Motor neuron (in vitro differentiated cells): ENCODE measurements around the gene PHKA2. TPM values are rescaled to one million over a fixed set of nuclear protein-coding genes. Genes with fewer than 3 reads are reported as not detected.

Source experiments
- ATAC-seq, 8 experiments: fragments of 200-7000 bp; cut with Tn5 transposase; replicated peaks in 6 of 8; 2 replicates each; pipeline ENCODE4 v1.8.0; 2021; ENCODE audit warnings: mild to moderate bottlenecking in 8 of 8, moderate library complexity in 8 of 8
- H3K27ac ChIP-seq, 2 donors: fragments of 250-450 bp; sonication (Bioruptor Pico); 2 replicates each; pipeline ENCODE4 v1.9.0; 2021; ENCODE audit warnings: antibody characterized with exemption in 2 of 2, mild to moderate bottlenecking in 2 of 2, moderate library complexity in 1 of 2
- H3K4me1 ChIP-seq, 2 donors: fragments of 250-450 bp; sonication (Bioruptor Pico); replicated peaks in 1 of 2; 2 replicates each; pipeline ENCODE4 v1.6.1; 2021; ENCODE audit warnings: antibody characterized with exemption in 2 of 2, mild to moderate bottlenecking in 2 of 2, moderate library complexity in 1 of 2
- H3K4me3 ChIP-seq, 5 donors: fragments of 250-450 bp; sonication (Bioruptor Pico); 2 replicates each; pipeline ENCODE4 v1.9.0; 2021; ENCODE audit warnings: antibody characterized with exemption in 5 of 5, mild to moderate bottlenecking in 5 of 5, moderate library complexity in 4 of 5
- WGBS, 10 experiments: fragments of 450-650 bp; shearing (Covaris generic); methylation state at CpG; one replicate each; pipeline ENCODE4 v1.0.0; 2022; 5-methylcytosine and 5-hydroxymethylcytosine counted together
- in situ Hi-C, 9 experiments: fragments of 400-800 bp; cut with MboI; loops; one replicate each; pipeline ENCODE4 v1.15.0; 2021; ENCODE audit warnings: low sequenced_read_pairs in 9 of 9, low pct_unique_long_range_greater_than_20kb in 2 of 9; ENCODE audit not compliant: unreplicated experiment in 9 of 9
- total RNA-seq, 8 experiments: library from RNA; unstranded; fragments of 300-600 nt; gene quantifications; 2 replicates each; pipeline versions ENCODE4 v1.2.3 to v1.2.4, GENCODE V29; 2022

Gene PHKA2
- total RNA-seq, 8 experiments from 2014 or later, result 6.1 to 23.8 (median 10.2) TPM

DNA sequence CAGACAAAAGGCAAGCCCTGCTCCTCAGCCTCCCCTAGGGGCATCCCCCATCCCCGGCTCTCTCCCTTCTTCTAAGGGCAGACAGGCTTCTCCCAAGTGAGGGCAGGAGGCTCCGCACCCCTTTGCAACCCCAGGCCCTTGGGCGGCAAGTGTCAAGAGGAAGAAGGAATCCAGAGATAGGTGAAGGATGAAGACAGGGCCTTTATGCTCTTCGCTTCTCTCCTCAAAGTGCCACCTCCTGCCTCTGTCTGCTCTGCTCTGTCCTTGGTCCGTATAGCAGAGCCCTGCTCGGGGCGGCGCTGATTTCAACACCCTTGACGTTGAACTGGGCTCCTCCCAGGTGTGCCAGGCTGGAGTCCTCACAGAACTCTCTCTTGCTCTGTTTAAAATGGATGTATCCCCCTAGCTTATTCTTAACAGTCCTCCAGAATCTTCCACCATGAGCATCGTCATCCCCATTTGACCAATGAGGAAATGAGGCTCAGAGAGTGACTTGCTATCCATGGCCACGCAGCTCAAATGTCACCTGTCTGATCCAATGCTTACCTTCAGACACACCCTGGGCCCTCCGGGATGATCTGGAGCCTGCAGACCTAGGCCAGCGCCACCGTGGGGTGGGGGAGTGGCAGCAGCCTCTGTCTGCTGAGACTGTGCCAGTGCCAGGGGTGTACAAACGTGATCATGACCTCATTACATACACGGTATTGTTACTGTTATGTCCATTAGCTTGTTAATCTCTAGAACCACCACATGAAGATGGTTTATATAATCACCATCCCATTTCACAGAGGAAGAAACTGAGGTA is 99.8 kb downstream of the PHKA2 start:
- no peak for ATAC-seq
- H3K4me3 ChIP-seq, result no peak overlapping the region
- WGBS, 10 experiments, result 56% methylated on average over 11 of the region's 16 CpGs; no CpG with 5 or more reads in 9 of the 10 experiments

DNA sequence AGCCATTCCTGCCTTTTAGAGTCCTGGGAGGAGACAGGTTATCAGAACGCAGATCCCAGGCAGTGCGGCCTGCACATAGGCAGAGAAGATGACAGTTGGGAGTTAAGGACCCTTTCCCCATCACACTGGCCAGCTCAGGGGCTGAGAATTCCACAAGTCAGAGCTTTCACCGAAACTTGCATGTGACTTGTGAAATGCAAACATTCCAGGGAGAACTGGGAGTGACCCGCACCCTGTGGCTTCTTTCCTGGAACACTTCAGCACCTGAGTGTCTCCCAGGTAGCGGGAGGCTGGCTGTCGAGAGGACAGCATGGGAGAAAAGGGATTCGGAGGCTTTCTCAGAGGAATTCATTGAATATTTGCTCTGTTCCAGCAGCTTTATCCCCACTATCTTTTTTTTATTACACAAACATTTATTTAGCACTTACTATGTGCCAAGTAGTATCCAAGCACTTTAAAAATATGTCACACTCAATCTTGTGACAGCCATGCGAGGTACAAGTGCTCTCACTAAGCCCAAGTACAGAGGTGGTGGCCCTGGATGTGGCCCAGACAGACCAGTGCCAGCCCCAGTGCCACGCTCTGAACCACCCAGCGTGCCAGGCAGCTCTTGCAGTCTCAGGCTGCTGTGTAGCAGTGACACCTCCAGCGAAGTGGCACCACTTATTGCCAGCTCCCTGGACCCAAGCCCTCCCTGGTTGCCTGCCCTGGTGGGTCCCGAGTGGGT is 100.5 kb downstream of the PHKA2 start:
- in situ Hi-C loops, result loop anchor here in 2 of 9 experiments (25.0 kb wide), 2 partner anchors 196 to 471 kb away; no protein-coding TSS in a partner anchor
- Histone ChIP-seq H3K4me1 (peaks cover 12 to 18% of the 10 kb centered on the region in 2 donors), H3K4me3 (no peak overlapping the region), H3K27ac (no peak overlapping the region)
- ATAC-seq, result peak in 1 of 8 experiments; percentile 7
- WGBS, 10 experiments, result 22 to 90% (median 42%) methylated on average over 1 to 5 of the region's 12 CpGs; no CpG with 5 or more reads in 5 of the 10 experiments

More for the DNA sequence above, 99.8 kb downstream of the PHKA2 start:
- Histone ChIP-seq H3K27ac (no peak overlapping the region), H3K4me1 (peaks cover 12 to 18% of the 10 kb centered on the region in 2 donors)
- in situ Hi-C loops, result loop anchor here in 2 of 9 experiments (25.0 kb wide), 2 partner anchors 197 to 472 kb away; no protein-coding TSS in a partner anchor

DNA sequence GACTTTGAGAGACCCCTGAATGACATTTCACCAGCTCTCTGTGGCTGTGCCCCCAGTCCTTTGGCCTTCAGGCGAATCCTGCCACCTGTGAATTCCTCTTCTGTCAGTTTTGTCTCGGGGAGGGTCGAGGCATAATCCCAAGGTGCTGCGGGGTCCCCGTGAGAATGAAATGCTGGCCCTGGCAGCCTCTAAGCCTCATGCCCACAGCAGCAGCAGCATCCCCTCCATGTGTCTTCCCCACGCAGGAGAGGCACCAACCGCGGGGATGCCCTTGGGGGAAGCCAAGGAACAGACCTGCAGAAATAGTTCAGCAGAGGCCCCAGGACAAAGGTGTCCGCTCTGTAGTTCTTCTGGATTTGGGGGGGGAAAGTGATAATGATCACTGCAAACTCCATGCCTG is 104.8 kb downstream of the PHKA2 start:
- no peaks in the 10 kb centered on the region for H3K4me1 ChIP-seq
- H3K4me3 ChIP-seq, result no peak overlapping the region
- 52 to 83% methylated on average over 1 to 3 of the region's 9 CpGs; no CpG with 5 or more reads in 8 of the 10 experiments for WGBS, 10 experiments
- in situ Hi-C loops, result loop anchor here in 2 of 9 experiments (25.0 kb wide), 2 partner anchors 192 to 467 kb away; no protein-coding TSS in a partner anchor
- ATAC-seq, result no peak
- H3K27ac ChIP-seq, result no peak overlapping the region

DNA sequence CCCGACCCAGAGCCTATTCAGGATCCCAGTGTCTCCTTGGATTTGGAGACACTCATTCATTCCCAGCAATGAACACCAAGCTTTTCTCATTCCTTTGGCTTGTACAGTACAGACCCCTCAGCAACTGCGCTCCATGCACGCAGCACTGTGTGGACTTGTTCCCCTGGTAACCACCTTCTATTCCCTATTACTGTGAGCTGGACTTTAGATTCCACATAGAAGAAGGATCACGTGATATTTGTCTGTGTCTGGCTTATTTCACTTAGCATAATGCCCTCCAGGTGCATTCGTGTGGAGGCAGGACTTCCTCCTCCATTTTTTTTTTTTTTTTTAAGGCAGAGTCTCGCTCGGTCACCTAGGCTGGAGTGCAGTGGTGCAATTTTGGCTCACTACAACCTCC is 106.4 kb downstream of the PHKA2 start:
- H3K4me3 ChIP-seq, result no peak overlapping the region
- in situ Hi-C loops, result loop anchor here in 2 of 9 experiments (25.0 kb wide), 2 partner anchors 190 to 465 kb away; no protein-coding TSS in a partner anchor
- no peak overlapping the region for H3K27ac ChIP-seq
- 43 to 70% (median 60%) methylated on average over 1 to 4 of the region's 7 CpGs; no CpG with 5 or more reads in 7 of the 10 experiments for WGBS, 10 experiments
- peak in 3 of 8 experiments; percentile 24 to 61 (median 52) for ATAC-seq
- H3K4me1 ChIP-seq, result peaks cover 3 to 12% of the 10 kb centered on the region in 2 donors

DNA sequence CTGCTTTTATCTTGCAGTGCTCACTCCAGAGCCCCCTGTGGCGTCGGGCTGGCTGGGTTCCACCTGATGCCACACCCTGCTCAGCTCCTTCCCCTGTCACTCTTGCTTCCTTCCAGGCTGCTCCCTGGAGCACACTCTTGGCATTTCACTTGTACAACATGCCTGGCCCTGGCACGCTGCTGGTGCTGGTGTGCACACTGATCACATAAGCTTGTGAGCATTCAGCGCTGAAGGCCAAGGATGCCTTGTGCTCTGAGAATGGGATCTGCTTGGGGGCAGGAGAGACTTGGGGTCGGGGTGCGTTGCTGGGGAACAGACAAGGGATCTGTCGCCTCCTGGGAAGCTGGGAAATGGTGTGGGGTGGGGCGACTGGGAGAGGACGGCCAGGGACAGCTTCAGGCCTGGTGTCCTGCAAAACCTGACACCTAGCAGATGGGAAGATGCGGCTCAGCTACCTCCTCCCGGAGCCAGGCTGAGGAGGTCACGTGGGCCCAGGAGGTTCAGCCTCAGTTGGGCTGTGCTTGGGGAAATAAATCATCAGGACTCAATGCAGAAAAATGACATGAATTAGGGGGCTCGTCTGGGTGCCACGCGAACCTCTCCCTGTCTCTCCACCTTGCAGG is 108.5 kb downstream of the PHKA2 start:
- H3K4me1 ChIP-seq, result peaks cover 3 to 12% of the 10 kb centered on the region in 2 donors
- no peak overlapping the region for H3K4me3 ChIP-seq
- H3K27ac ChIP-seq, result no peak overlapping the region
- no peak for ATAC-seq
- in situ Hi-C loops, result loop anchor here in 2 of 9 experiments (25.0 kb wide), 2 partner anchors 188 to 463 kb away; no protein-coding TSS in a partner anchor
- 40 to 71% methylated on average over 3 to 5 of the region's 15 CpGs; no CpG with 5 or more reads in 8 of the 10 experiments for WGBS, 10 experiments

DNA sequence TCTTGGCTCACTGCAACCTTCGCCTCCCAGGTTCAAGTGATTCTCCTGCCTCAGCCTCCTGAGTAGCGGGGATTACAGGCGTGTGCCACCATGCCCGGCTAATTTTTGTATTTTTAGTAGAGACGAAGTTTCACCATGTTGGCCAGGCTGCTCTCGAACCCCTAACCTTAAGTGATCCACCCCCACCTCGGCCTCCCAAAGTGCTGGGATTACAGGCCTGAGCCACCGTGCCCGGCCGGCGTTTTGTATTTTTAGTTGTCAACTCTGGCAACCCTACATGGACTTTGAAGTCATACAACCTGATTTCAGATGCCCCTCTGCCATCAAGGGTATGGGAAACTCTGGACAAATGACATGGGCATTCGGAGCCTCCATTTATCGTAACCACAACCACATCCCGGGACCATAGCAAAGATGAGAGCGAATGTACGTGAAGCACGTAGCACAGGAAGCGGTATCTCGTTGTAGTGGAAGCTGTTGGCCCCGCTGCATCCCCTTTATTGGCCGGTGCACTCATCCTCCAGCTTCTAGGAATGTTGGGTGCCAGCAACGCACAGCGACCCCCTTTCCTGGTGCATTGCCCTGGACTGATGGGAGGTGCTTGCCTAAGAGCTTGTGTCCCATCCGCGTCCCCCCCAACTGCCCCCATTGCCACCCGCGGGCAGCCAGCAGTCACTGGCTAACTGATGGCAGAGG is 109.2 kb downstream of the PHKA2 start:
- no peak for ATAC-seq
- in situ Hi-C loops, result loop anchor here in 2 of 9 experiments (25.0 kb wide), 2 partner anchors 187 to 462 kb away; no protein-coding TSS in a partner anchor
- H3K27ac ChIP-seq, result no peak overlapping the region
- peaks cover 3 to 12% of the 10 kb centered on the region in 2 donors for H3K4me1 ChIP-seq
- WGBS, 10 experiments, result 40 to 80% (median 76%) methylated on average over 1 to 15 of the region's 27 CpGs; no CpG with 5 or more reads in 6 of the 10 experiments
- no peak overlapping the region for H3K4me3 ChIP-seq

DNA sequence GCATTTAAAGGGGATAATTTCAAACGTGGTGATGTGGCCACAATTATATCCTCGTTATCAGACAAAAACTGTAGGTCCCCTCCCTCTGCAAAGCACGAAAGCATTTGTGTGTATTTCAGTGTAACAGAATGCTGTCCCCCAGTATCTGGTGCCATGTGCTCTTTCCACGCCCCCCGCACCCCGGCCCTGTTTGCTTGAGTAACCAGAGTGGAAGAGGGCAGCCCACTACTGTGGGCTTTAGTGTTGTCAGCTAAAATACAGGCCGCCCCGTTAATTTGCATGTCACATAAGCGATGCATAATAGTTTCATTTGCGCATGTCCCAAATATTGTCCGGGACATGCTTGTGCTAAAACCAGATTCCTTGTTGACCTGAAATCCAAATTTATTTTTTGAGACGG is 110.1 kb downstream of the PHKA2 start:
- WGBS, 10 experiments, result 59 to 86% (median 80%) methylated on average over 1 to 4 of the region's 12 CpGs; no CpG with 5 or more reads in 7 of the 10 experiments
- Histone ChIP-seq H3K27ac (no peak overlapping the region), H3K4me1 (peaks cover 3 to 12% of the 10 kb centered on the region in 2 donors), H3K4me3 (no peak overlapping the region)
- in situ Hi-C loops, result no loop called here
- ATAC-seq, result no peak

DNA sequence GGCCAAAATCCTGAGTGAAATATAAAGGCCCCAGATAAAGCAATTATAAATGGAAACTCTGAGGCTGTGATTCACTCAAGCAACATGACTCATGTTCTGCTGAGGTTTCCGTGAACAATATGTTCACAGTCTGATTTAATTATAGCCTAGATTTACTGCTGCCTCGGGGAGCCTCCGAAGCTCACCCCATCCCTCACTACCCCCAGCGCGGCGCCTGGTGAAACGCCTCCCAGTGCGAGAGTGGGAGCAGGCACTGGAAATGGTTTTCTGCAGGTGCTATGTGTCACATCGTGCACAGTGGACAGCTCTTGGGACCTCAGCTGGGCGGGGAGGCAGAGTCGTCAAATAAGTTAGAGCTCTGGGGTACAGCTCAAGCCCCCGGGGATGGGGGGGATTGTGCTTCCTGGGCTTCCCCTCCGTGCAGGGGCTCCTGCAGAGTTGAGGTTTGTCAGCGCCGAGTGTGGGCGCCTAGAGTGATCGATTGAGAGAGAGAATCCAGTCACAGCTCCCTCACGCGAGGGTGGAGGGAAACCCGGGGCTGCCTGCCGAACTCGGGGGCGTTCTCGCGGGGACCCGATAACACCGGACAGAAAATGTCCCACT is 110.6 kb downstream of the PHKA2 start:
- in situ Hi-C loops, result no loop called here
- 18 to 89% (median 69%) methylated on average over 3 to 11 of the region's 27 CpGs; no CpG with 5 or more reads in 7 of the 10 experiments for WGBS, 10 experiments
- peak; percentile 55 to 96 (median 94) for ATAC-seq
- Histone ChIP-seq H3K4me3 (no peak overlapping the region), H3K27ac (no peak overlapping the region), H3K4me1 (peaks cover 3 to 12% of the 10 kb centered on the region in 2 donors)

DNA sequence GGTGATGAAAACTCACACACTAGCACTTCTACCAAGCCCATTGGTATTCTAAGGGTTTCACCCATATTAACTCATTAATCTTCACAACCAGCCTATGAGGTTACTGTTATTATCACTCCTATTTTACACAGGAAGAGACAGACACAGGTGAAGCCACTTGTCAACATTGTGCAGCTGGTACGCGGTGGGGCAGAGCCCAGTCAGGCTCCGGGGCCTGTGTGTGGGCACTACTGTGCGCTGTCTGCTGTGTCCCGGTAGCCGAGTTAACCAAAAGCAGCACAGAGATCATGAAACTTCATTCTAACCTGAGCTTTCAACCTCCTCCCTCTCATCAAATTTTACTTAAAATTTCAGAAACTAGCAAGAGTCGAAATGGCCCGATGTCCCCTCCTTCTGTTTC is 111.3 kb downstream of the PHKA2 start:
- in situ Hi-C loops, result no loop called here
- no peak overlapping the region for H3K27ac ChIP-seq

DNA sequence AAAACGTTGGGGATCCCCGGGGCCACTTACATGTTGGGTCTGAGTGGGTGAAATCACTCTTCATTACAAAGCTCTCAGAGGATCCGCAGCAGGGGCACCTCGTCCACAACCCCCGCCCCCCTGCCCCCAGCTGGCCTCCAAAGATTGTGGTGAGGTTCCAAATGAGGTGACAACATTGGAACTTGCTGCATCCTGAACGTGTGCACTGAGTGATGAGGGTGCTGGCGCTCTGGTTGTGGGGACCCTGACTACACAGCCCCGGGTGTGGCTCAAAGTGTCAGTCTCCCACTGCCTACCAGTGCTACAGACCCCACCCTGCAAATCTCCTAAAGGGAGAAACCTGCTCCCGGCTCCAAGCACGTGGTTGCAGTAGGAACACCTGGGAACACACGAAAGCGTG is 111.9 kb downstream of the PHKA2 start:
- H3K27ac ChIP-seq, result no peak overlapping the region
- in situ Hi-C loops, result no loop called here
- H3K4me3 ChIP-seq, result no peak overlapping the region
- ATAC-seq, result no peak
- peaks cover 3 to 12% of the 10 kb centered on the region in 2 donors for H3K4me1 ChIP-seq
- 10 to 83% methylated on average over 1 to 2 of the region's 12 CpGs; no CpG with 5 or more reads in 8 of the 10 experiments for WGBS, 10 experiments

More for the DNA sequence above, 111.3 kb downstream of the PHKA2 start:
- ATAC-seq, result no peak
- Histone ChIP-seq H3K4me1 (peaks cover 3 to 12% of the 10 kb centered on the region in 2 donors), H3K4me3 (no peak overlapping the region)
- WGBS, 10 experiments, result 33 to 100% methylated on average over 1 of the region's 8 CpGs; no CpG with 5 or more reads in 8 of the 10 experiments

DNA sequence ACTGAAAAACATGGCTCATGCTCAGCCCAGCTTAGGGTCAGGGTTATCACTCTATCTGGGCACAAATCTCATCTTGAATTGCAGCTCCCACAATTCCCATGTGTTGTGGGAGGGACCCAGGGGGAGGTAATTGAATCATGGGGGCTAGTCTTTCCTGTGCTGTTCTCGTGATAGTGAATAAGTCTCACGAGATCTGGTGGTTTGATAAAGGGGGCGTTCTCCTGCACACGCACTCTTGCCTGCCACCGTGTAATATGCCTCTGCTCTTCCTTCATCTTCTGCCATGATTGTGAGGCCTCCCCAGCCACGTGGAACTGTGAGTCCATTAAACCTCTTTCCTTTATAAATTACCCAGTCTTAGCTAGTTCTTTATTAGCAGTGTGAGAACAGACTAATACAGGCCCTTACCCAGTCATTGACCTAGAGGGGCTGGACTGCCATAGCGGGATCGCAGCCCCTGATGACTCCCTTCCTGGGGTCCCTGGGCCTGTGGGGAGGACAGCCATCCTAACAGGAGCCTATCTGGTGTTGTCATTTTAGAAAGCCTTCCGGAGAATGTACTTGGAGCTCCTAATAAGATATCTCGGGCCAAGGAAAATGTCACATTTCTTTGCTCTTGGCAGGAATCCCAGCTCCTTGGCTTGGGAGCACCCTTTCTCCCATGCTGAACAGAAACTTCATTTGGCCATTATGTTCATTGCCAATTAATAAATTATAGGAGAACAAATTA is 112.6 kb downstream of the PHKA2 start:
- no peak overlapping the region for H3K4me3 ChIP-seq
- 50 to 100% (median 94%) methylated on average over 1 to 7 of the region's 10 CpGs; no CpG with 5 or more reads in 4 of the 10 experiments for WGBS, 10 experiments
- ATAC-seq, result no peak
- peaks cover 3 to 12% of the 10 kb centered on the region in 2 donors for H3K4me1 ChIP-seq
- in situ Hi-C loops, result no loop called here
- H3K27ac ChIP-seq, result no peak overlapping the region
